BE2C (cell line): ENCODE data around the gene TFPI.

Source experiments
- DNase-seq: peaks from one replicate; pipeline ENCODE4 v3.0.0-alpha.2; 2020
- H3K27me3 ChIP-seq: fragments of 250-450 bp; sonication (Bioruptor Pico); 2 replicates; pipeline ENCODE4 v1.5.1; 2020; ENCODE audit warnings: mild to moderate bottlenecking
- H3K36me3 ChIP-seq: fragments of 250-450 bp; sonication (Bioruptor Pico); 2 replicates; pipeline ENCODE4 v1.5.1; 2020; ENCODE audit warnings: mild to moderate bottlenecking
- H3K4me1 ChIP-seq: fragments of 250-450 bp; sonication (Bioruptor Pico); 2 replicates; pipeline ENCODE4 v1.5.1; 2020
- H3K4me3 ChIP-seq: 2 replicates; pipeline ENCODE4 v1.5.1; 2011; ENCODE audit warnings: low read depth, low read length
- H3K9me3 ChIP-seq: fragments of 250-450 bp; sonication (Bioruptor Pico); 2 replicates; pipeline ENCODE4 v1.5.1; 2020
- TF ChIP-seq, protein P1 (sequence below): IDR thresholded peaks from 2 replicates; pipeline ENCODE4 v1.5.1; 2012; ENCODE audit warnings: mild to moderate bottlenecking, low read depth, low read length

Gene TFPI

DNA sequence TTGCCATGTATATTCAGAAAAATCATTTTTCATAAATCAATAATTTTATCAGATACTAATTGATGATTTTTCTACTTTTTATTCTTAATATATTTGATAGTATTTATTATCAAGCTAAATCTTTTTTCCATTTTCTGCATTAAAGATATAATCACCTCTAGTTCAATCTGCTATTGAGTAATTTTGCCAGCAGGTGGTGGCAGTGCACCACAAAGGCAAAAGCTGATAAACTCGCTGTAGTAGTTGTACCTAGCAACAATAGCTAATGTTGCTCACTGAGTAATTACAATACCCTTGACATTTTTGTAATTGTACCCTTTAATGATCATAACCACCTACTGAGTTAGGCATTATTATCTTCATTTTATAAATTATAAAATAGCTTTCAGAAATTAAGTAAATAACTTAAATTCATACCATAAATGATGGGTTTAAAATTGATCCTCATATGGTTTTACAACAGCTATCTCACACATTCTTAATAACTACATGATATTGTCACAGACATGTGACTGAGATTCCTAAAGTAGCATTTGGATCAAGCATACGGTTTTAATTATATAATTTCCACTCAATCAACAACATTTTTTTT, 54.2 kb downstream of the TFPI start:
- Histone ChIP-seq H3K9me3 (no peaks in the 10 kb centered on the region), H3K36me3 (no peaks in the 10 kb centered on the region), H3K4me1 (no peaks in the 10 kb centered on the region), H3K27me3 (no peaks in the 10 kb centered on the region), H3K4me3 (no peak overlapping the region)
- TF ChIP-seq, protein P1, sequence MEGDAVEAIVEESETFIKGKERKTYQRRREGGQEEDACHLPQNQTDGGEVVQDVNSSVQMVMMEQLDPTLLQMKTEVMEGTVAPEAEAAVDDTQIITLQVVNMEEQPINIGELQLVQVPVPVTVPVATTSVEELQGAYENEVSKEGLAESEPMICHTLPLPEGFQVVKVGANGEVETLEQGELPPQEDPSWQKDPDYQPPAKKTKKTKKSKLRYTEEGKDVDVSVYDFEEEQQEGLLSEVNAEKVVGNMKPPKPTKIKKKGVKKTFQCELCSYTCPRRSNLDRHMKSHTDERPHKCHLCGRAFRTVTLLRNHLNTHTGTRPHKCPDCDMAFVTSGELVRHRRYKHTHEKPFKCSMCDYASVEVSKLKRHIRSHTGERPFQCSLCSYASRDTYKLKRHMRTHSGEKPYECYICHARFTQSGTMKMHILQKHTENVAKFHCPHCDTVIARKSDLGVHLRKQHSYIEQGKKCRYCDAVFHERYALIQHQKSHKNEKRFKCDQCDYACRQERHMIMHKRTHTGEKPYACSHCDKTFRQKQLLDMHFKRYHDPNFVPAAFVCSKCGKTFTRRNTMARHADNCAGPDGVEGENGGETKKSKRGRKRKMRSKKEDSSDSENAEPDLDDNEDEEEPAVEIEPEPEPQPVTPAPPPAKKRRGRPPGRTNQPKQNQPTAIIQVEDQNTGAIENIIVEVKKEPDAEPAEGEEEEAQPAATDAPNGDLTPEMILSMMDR = peak; percentile 70
- DNase-seq = peak; percentile 49

DNA sequence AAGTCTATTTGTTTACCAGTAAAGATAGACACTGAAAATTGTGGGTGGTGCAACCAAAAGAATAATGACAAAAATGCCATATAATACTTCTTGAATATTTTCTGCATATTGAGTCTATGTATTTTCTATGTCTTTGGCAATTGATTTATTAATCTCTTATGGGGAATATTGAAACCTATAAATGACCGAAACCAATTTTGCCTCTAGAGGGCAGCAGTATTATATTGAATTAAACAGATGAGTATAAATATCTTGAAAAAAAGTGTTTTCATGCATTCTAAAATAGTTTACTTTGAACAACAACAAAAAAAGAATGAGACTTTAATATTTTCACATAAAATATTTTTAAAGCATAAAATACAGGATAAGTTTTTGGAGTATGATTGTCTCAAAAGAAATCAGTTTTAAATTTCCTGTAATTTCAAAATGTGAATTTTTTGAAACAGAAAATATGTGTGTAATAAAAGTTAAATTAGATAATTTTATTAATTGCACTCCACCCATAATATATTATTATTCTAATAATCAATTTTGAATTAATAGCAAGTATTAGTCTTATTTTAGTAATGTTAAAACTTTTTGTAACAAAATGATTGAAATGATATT, 56.3 kb downstream of the TFPI start:
- TF ChIP-seq, protein P1 = peak; percentile 37
- no peak for DNase-seq
- Histone ChIP-seq H3K4me1 (no peaks in the 10 kb centered on the region), H3K27me3 (no peaks in the 10 kb centered on the region), H3K36me3 (no peaks in the 10 kb centered on the region), H3K9me3 (no peaks in the 10 kb centered on the region), H3K4me3 (no peak overlapping the region)

DNA sequence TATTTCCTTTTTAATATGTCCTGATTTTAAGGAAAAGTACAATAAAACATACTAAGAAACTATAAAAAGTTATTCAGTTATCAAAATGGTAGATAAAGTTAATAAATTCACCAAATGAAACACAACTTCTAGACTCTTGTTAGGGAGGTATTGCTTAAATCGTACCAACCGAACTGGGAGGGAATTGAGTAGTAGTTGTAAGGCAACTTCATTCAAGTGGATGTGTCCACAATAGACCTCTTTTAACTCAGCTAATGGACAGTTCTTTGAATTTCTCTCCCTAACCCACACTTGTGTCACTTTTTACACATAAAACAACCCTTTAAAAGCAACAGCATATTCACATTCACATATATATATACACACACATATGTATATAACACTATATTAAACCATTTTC, 57.1 kb downstream of the TFPI start:
- TF ChIP-seq, protein P1 = no peak
- H3K4me3 ChIP-seq = no peak overlapping the region
- H3K36me3 ChIP-seq = no peaks in the 10 kb centered on the region
- no peaks in the 10 kb centered on the region for H3K4me1 ChIP-seq
- no peak for DNase-seq
- no peaks in the 10 kb centered on the region for H3K9me3 ChIP-seq
- no peaks in the 10 kb centered on the region for H3K27me3 ChIP-seq

DNA sequence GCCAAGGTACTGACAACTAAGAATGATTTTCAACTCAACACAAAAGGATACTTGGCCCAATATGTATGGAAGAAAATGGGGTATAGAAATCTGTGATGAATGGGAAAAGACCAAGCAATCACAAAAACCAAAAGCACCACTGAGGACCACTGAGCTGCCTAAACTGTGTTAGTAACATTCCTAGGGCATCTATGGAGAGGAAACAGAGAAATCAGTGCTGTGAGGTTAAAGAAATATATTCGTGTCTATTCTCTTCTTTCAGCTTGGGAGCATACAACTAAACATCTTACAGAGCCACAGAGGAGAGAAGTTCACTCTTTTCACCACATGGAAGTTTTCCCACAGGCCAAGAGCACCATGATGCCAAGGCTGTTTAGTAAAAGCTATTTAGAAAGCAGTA, 58.9 kb downstream of the TFPI start:
- Histone ChIP-seq H3K9me3 (no peaks in the 10 kb centered on the region), H3K27me3 (no peaks in the 10 kb centered on the region), H3K4me3 (no peak overlapping the region), H3K4me1 (no peaks in the 10 kb centered on the region), H3K36me3 (no peaks in the 10 kb centered on the region)
- DNase-seq = no peak
- TF ChIP-seq, protein P1 = no peak

DNA sequence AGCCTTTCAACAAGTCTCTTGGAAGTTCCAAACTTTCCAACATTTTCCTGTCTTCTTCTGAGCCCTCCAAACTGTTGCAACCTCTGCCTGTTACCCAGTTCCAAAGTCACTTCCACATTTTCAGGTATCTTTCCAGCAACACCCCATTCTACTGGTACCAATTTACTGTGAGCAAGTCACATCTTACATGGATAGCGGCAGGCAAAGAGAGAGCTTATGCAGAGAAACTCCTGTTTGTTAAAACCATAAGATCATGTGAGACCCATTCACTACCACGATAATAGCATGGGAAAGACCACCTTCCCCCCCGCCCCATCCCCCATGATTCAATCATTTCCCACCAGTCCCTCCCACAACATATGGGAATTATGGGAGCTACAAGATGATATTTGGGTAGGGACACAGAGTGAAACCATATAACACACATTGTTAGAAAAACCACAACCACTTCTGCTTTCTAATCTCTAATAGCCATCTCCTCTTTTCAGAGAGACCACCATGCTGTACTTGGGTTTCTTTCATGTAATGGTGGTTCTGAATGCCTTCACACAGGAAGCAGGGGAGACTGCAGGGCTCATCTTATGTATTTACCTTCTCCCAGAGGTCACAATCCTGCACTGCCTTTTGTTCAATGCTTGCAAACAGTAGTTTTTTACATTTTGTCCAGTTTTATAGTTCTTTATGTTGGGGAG, 60.2 kb downstream of the TFPI start:
- H3K9me3 ChIP-seq = no peaks in the 10 kb centered on the region
- H3K4me3 ChIP-seq = no peak overlapping the region
- TF ChIP-seq, protein P1 = no peak
- no peak for DNase-seq
- H3K4me1 ChIP-seq = no peaks in the 10 kb centered on the region
- H3K36me3 ChIP-seq = no peaks in the 10 kb centered on the region
- H3K27me3 ChIP-seq = no peaks in the 10 kb centered on the region

DNA sequence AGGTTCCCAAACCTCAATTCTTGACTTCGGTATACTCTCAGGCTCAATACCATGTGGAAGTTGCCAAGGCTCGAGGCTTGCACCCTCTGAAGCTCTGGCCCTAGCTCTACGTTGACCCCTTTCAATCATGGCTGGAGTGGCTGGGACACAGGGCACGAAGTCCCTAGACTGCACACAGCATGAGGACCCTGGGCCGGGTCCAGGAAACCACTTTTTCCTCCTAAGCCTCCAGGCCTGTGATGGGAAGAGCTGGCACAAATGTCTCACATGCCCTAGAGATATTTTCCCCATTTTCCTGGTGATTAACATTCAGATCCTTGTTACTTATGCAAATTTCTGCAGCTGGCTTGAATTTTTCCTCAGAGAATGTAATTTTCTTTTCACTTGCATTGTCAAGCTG, 61.1 kb downstream of the TFPI start:
- Histone ChIP-seq H3K4me1 (no peaks in the 10 kb centered on the region), H3K36me3 (no peaks in the 10 kb centered on the region), H3K27me3 (no peaks in the 10 kb centered on the region), H3K9me3 (no peaks in the 10 kb centered on the region), H3K4me3 (no peak overlapping the region)
- TF ChIP-seq, protein P1 = no peak
- DNase-seq = no peak
